GM12801 (cell line): Measurements from ENCODE around the gene PRKAG3.

Experiments used
- CTCF ChIP-seq: IDR thresholded peaks from one replicate; pipeline ENCODE4 v1.5.1; 2011; ENCODE audit warnings: control low read depth; ENCODE audit not compliant: insufficient read length; ENCODE audit errors: extremely low read depth

The PRKAG3 gene

GRCh38 chr2:218812096-218812815 is 19.3 kb downstream of the PRKAG3 start:
- no peak for TF ChIP-seq CTCF

GRCh38 chr2:218811382-218811781 is 20.2 kb downstream of the PRKAG3 start:
- TF ChIP-seq CTCF = no peak

- no peak for TF ChIP-seq CTCF
Observed at GRCh38 chr2:218810256-218810655, 21.3 kb downstream of the PRKAG3 start.

- TF ChIP-seq CTCF = no peak
Observed at GRCh38 chr2:218809515-218809914, 22.1 kb downstream of the PRKAG3 start.

GRCh38 chr2:218807626-218808025 is 24.0 kb downstream of the PRKAG3 start:
- no peak for TF ChIP-seq CTCF

- TF ChIP-seq CTCF = no peak
Observed at GRCh38 chr2:218806346-218806978, 25.1 kb downstream of the PRKAG3 start.

- no peak for TF ChIP-seq CTCF
Observed at GRCh38 chr2:218805627-218806026, 26.0 kb downstream of the PRKAG3 start.
